ENCODE results near the gene MINPP1.

- TF ChIP-seq CTCF (IDR thresholded peaks at IDR 0.05; ENCODE audit: low read length) (no peak), EZH2 (IDR thresholded peaks at IDR 0.05; ENCODE audit: borderline replicate concordance, low read length) (no peak)
Measured at GRCh38 chr10:87551326-87551725, 46.6 kb downstream of the MINPP1 start.
